ENCODE results near the gene NOS1AP. TPM values are rescaled to one million over a fixed set of nuclear protein-coding genes. Genes with fewer than 3 reads are reported as not detected.

NOS1AP gene
- total RNA-seq, 1 experiment from 2014 or later: not detected

GRCh38 chr1:162113419-162113818 is 43.9 kb downstream of the NOS1AP start:
- Histone ChIP-seq H3K4me1 (replicated peaks) (no peaks in the 10 kb centered on the region), H3K4me3 (no peak overlapping the region), H3K27me3 (replicated peaks) (no peaks in the 10 kb centered on the region; the same call in 1 of the 2 replicates), H3K36me3 (no peaks in the 10 kb centered on the region), H3K27ac (no peak overlapping the region), H3K9me3 (replicated peaks) (no peaks in the 10 kb centered on the region)
- no peak for DNase-seq (ENCODE audit: low read depth in 1 of 2, low spot score in 2 of 2)

GRCh38 chr1:162117039-162117774 is 47.7 kb downstream of the NOS1AP start:
- Histone ChIP-seq H3K9me3 (replicated peaks) (no peaks in the 10 kb centered on the region; the same call in 1 of the 2 replicates), H3K27me3 (replicated peaks) (no peaks in the 10 kb centered on the region; the same call in 1 of the 2 replicates), H3K27ac (no peak overlapping the region), H3K4me1 (replicated peaks) (no peaks in the 10 kb centered on the region), H3K36me3 (no peaks in the 10 kb centered on the region), H3K4me3 (no peak overlapping the region)
- DNase-seq (ENCODE audit: low read depth in 1 of 2, low spot score in 2 of 2): no peak

GRCh38 chr1:162118063-162118462 is 48.6 kb downstream of the NOS1AP start:
- Histone ChIP-seq H3K27me3 (replicated peaks) (no peaks in the 10 kb centered on the region; the same call in 1 of the 2 replicates), H3K4me3 (no peak overlapping the region), H3K27ac (no peak overlapping the region), H3K4me1 (replicated peaks) (no peaks in the 10 kb centered on the region), H3K9me3 (replicated peaks) (no peaks in the 10 kb centered on the region; the same call in 1 of the 2 replicates), H3K36me3 (no peaks in the 10 kb centered on the region)
- DNase-seq (ENCODE audit: low read depth in 1 of 2, low spot score in 2 of 2): no peak

- peaks cover 7% of the 10 kb centered on the region; the same call in 1 of the 2 replicates for H3K27me3 ChIP-seq (replicated peaks)
- no peaks in the 10 kb centered on the region for H3K36me3 ChIP-seq
- H3K4me1 ChIP-seq (replicated peaks): peaks cover 3% of the 10 kb centered on the region
- DNase-seq (ENCODE audit: low read depth in 1 of 2, low spot score in 2 of 2): no peak
- no peak overlapping the region for H3K4me3 ChIP-seq
- H3K27ac ChIP-seq: no peak overlapping the region
- 0 out of 2 replicates have a peak, but pooled peaks cover 2% of the 10 kb centered on the region for H3K9me3 ChIP-seq (replicated peaks)
Measured at GRCh38 chr1:162128693-162129356, 59.3 kb downstream of the NOS1AP start.

GRCh38 chr1:162130308-162130707 is 60.8 kb downstream of the NOS1AP start:
- H3K36me3 ChIP-seq: no peaks in the 10 kb centered on the region
- DNase-seq (ENCODE audit: low read depth in 1 of 2, low spot score in 2 of 2): no peak
- no peak overlapping the region for H3K4me3 ChIP-seq
- 0 out of 2 replicates have a peak, but pooled peaks cover 2% of the 10 kb centered on the region for H3K9me3 ChIP-seq (replicated peaks)
- peaks cover 7% of the 10 kb centered on the region; the same call in 1 of the 2 replicates for H3K27me3 ChIP-seq (replicated peaks)
- peaks cover 7% of the 10 kb centered on the region for H3K4me1 ChIP-seq (replicated peaks)
- H3K27ac ChIP-seq: no peak overlapping the region

GRCh38 chr1:162131400-162132321 is 62.2 kb downstream of the NOS1AP start:
- DNase-seq (ENCODE audit: low read depth in 1 of 2, low spot score in 2 of 2): no peak
- H3K4me1 ChIP-seq (replicated peaks): peaks cover 12% of the 10 kb centered on the region
- H3K27me3 ChIP-seq (replicated peaks): peaks cover 3% of the 10 kb centered on the region; the same call in 1 of the 2 replicates
- no peak overlapping the region for H3K4me3 ChIP-seq
- H3K36me3 ChIP-seq: no peaks in the 10 kb centered on the region
- H3K27ac ChIP-seq: no peak overlapping the region
- H3K9me3 ChIP-seq (replicated peaks): no peaks in the 10 kb centered on the region

GRCh38 chr1:162133566-162133965 is 64.1 kb downstream of the NOS1AP start:
- peak in 1 of 2 experiments; percentile 48 for DNase-seq (ENCODE audit: low read depth in 1 of 2, low spot score in 2 of 2)
- H3K9me3 ChIP-seq (replicated peaks): no peaks in the 10 kb centered on the region
- no peak overlapping the region for H3K4me3 ChIP-seq
- no peaks in the 10 kb centered on the region for H3K36me3 ChIP-seq
- no peak overlapping the region for H3K27ac ChIP-seq
- peaks cover 22% of the 10 kb centered on the region for H3K4me1 ChIP-seq (replicated peaks)
- H3K27me3 ChIP-seq (replicated peaks): peaks cover 3% of the 10 kb centered on the region; the same call in 1 of the 2 replicates

GRCh38 chr1:162134646-162135045 is 65.2 kb downstream of the NOS1AP start:
- no peak overlapping the region for H3K4me3 ChIP-seq
- H3K9me3 ChIP-seq (replicated peaks): no peaks in the 10 kb centered on the region
- DNase-seq (ENCODE audit: low read depth in 1 of 2, low spot score in 2 of 2): no peak

GRCh38 chr1:162135271-162135775 is 65.8 kb downstream of the NOS1AP start:
- H3K4me3 ChIP-seq: no peak overlapping the region
- no peaks in the 10 kb centered on the region for H3K36me3 ChIP-seq
- no peak for DNase-seq (ENCODE audit: low read depth in 1 of 2, low spot score in 2 of 2)
- peaks cover 22% of the 10 kb centered on the region for H3K4me1 ChIP-seq (replicated peaks)
- H3K9me3 ChIP-seq (replicated peaks): no peaks in the 10 kb centered on the region
- no peaks in the 10 kb centered on the region; the same call in 1 of the 2 replicates for H3K27me3 ChIP-seq (replicated peaks)
- no peak overlapping the region for H3K27ac ChIP-seq

More at GRCh38 chr1:162134646-162135045, 65.2 kb downstream of the NOS1AP start:
- no peak overlapping the region for H3K27ac ChIP-seq
- H3K27me3 ChIP-seq (replicated peaks): peaks cover 3% of the 10 kb centered on the region; the same call in 1 of the 2 replicates
- peaks cover 22% of the 10 kb centered on the region for H3K4me1 ChIP-seq (replicated peaks)
- no peaks in the 10 kb centered on the region for H3K36me3 ChIP-seq

- Histone ChIP-seq H3K4me3 (no peak overlapping the region), H3K36me3 (no peaks in the 10 kb centered on the region), H3K27ac (no peak overlapping the region), H3K9me3 (replicated peaks) (no peaks in the 10 kb centered on the region), H3K27me3 (replicated peaks) (no peaks in the 10 kb centered on the region), H3K4me1 (replicated peaks) (peaks cover 25% of the 10 kb centered on the region)
- peak; percentile 42 to 52 for DNase-seq (ENCODE audit: low read depth in 1 of 2, low spot score in 2 of 2)
Measured at GRCh38 chr1:162136760-162137159, 67.3 kb downstream of the NOS1AP start.

- DNase-seq (ENCODE audit: low read depth in 1 of 2, low spot score in 2 of 2): peak in 1 of 2 experiments; percentile 24
- Histone ChIP-seq H3K4me1 (replicated peaks) (peaks cover 26% of the 10 kb centered on the region), H3K36me3 (no peaks in the 10 kb centered on the region), H3K27ac (no peak overlapping the region), H3K4me3 (no peak overlapping the region), H3K9me3 (replicated peaks) (no peaks in the 10 kb centered on the region), H3K27me3 (replicated peaks) (no peaks in the 10 kb centered on the region)
Measured at GRCh38 chr1:162137179-162137960, 67.9 kb downstream of the NOS1AP start.

GRCh38 chr1:162138112-162138511 is 68.6 kb downstream of the NOS1AP start:
- H3K36me3 ChIP-seq: no peaks in the 10 kb centered on the region
- no peaks in the 10 kb centered on the region for H3K9me3 ChIP-seq (replicated peaks)
- peaks cover 26% of the 10 kb centered on the region for H3K4me1 ChIP-seq (replicated peaks)
- no peaks in the 10 kb centered on the region for H3K27me3 ChIP-seq (replicated peaks)
- DNase-seq (ENCODE audit: low read depth in 1 of 2, low spot score in 2 of 2): no peak
- H3K27ac ChIP-seq: no peak overlapping the region
- no peak overlapping the region for H3K4me3 ChIP-seq

Measured in SJSA1 (cell line).